ENCODE data around the gene COPZ1. TPM values are rescaled to one million over a fixed set of nuclear protein-coding genes. Genes with fewer than 3 reads are reported as not detected.

COPZ1 gene
- total RNA-seq, 2 experiments from 2014 or later: 93.1 to 94.6 TPM

DNA sequence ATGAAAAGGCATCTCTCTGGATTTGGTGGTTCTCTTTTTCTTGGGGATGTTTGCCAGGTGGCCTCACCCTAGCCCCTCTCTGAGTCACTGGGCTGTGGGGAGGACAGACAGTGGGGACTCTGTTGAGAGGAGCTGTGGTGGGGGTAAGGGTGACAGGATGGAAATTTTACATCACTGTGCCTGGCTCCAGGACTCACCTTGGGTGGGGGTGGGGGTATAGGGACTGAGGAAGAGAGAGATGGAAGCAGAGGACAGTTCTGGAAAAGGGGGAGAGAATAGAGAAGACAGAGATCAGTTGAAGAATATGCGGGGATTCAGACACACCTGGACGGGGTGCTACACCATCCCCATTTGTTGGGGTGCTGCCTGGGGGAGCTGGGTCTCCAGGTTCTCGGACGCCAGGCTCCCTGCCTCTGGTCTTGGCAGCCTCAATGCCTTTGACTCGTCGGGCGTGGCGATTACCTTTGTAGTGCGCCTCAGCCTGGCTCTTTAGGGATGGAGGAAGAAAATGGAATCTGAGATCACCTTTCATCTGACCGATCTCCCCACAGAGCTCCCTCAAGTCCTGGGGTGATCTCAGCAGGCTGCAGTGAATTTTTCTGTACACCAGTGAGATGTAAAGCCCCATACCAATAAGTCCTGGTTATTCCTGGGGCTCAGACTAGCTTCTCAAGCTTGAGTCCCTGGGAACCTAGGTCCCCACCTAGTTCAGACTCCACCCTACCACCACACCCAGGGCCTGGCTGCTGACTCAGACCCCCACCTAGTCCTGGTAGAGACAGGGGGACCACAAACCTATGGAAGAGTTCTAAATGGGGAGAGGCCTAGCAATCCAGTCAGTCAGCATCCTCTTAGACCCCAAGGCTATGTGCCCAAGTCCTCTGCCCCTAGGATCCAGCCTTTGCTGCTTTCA is 49.0 kb downstream of the COPZ1 start:
- Mint-ChIP-seq H3K27me3 (peaks cover 5% of the 10 kb centered on the region), H3K36me3 (no peaks in the 10 kb centered on the region), H3K4me1 (peaks cover 17% of the 10 kb centered on the region), H3K27ac (no peak overlapping the region), H3K9me3 (no peaks in the 10 kb centered on the region), H3K4me3 (no peak overlapping the region)
- DNase-seq: no peak
- ATAC-seq (ENCODE audit: low read depth): no peak
- POLR2A ChIA-PET: interaction anchor here (1.1 to 1.5 kb wide), 2 partner anchors 85 to 94 kb away, joined by 3 read pairs; partner anchors contain the start of gene HNRNPA1

DNA sequence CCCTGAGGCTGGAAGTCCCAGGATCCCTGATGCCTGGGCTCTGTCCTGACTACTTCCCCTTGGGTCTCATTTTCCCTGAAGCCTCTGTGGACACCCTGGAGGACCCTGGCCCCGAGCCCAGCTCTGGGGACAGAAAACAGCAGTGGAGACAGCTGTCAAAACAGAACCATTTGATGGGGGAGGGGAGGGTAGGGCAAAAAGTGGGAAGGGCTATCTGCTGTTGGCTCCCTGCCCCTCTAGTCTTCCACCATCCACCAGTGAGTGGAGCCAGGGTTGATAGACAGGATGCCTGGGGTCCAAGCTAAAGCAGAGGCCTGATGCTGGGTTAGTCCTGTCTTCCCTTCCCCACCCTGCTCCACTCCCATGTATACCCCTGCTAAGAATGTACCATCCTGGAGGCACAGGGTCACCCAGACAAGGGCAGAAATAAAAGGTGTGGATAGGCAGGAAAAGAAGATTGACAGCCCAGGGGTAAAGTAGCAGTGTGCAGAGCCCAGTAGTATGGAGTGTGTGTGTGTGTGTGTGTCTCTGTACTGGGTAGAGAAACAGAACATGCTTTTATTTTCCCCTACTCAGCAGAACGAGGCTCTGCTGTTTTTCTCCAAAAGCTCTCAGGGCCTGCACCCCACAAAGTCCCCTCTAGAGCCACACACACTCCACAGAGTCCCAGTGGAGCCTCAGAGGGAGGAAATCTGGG is 49.8 kb downstream of the COPZ1 start:
- Mint-ChIP-seq H3K36me3 (no peaks in the 10 kb centered on the region), H3K27me3 (peaks cover 5% of the 10 kb centered on the region), H3K9me3 (no peaks in the 10 kb centered on the region), H3K4me3 (no peak overlapping the region), H3K27ac (no peak overlapping the region), H3K4me1 (peaks cover 18% of the 10 kb centered on the region)
- POLR2A ChIA-PET: interaction anchor here (0.5 to 1.1 kb wide), 2 partner anchors 94 to 115 kb away, joined by 3 to 6 read pairs; partner anchors contain the start of gene HNRNPA1
- ATAC-seq (ENCODE audit: low read depth): no peak
- DNase-seq: no peak

DNA sequence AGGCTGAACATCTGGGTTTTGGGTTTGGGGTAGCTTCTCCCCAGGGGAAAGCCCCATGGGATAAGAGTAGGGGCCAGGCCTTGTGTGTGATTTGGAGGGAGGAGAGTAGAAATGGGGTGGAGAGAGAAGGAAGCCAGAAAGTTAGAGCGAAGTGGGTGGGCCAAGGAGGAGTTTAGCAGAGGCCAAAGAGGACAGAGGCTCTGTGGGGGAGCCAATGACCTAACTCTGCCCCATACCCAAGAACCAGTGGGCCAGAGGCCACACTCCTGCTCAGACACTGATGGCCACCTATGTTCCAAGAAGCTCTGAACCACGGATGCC is 50.3 kb downstream of the COPZ1 start:
- H3K4me3 Mint-ChIP-seq: no peak overlapping the region
- no peaks in the 10 kb centered on the region for H3K36me3 Mint-ChIP-seq

DNA sequence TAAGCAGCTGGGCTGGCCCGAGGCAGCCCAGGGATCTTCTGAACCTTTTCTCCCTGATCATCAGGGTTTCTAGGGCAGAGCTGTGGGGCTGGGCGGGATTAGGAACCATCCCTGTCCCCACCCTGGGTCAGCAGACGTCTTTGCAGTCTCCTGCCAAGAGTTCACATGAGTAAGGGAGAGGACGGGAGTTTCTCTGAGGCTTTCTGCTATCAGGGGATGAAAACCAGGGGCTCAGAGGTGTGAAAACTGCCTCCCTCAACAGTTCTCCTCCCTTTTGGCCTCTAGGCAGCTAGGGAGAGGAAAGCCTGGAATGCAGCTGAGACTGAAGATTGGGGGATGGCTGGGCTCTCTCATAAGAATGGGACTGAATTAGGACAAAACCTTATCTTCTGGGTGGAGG is 51.7 kb downstream of the COPZ1 start:
- Mint-ChIP-seq H3K4me3 (no peak overlapping the region), H3K27me3 (peaks cover 5% of the 10 kb centered on the region), H3K9me3 (no peaks in the 10 kb centered on the region), H3K27ac (no peak overlapping the region), H3K36me3 (no peaks in the 10 kb centered on the region), H3K4me1 (peaks cover 17% of the 10 kb centered on the region)
- no peak for ATAC-seq (ENCODE audit: low read depth)
- no peak for DNase-seq
- POLR2A ChIA-PET: no interaction called here

More for the DNA sequence above, 50.3 kb downstream of the COPZ1 start:
- Mint-ChIP-seq H3K27ac (no peak overlapping the region), H3K9me3 (no peaks in the 10 kb centered on the region), H3K4me1 (peaks cover 20% of the 10 kb centered on the region), H3K27me3 (peaks cover 5% of the 10 kb centered on the region)
- POLR2A ChIA-PET: interaction anchor here (0.5 kb wide), 1 partner anchor 115 kb away, joined by 6 read pairs; no protein-coding TSS in a partner anchor
- DNase-seq: no peak
- no peak for ATAC-seq (ENCODE audit: low read depth)

DNA sequence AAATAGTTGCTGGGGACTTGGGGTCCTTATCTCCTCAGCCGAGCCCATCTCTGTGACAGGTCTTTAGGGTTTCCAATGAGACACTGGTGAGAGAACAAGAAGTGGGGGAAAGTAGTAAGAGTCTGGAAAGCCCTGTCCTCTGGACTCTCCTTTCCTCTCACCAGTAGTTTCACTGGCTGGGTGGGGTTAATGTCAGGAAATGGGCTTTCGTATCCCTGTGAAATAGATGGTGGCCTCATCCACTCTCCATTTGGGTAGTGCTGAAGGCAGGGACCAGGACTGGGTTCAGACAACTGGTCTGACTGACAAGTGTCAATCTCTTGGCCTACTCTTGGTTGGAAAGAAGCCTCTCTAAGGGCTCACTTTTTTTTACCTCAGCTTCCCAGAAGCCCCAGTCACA is 52.1 kb downstream of the COPZ1 start:
- H3K27ac Mint-ChIP-seq: no peak overlapping the region
- no peaks in the 10 kb centered on the region for H3K36me3 Mint-ChIP-seq
- POLR2A ChIA-PET: interaction anchor here (0.6 kb wide), 1 partner anchor 70 kb away, joined by 4 read pairs; no protein-coding TSS in a partner anchor
- H3K4me1 Mint-ChIP-seq: peaks cover 15% of the 10 kb centered on the region
- no peak overlapping the region for H3K4me3 Mint-ChIP-seq
- peaks cover 5% of the 10 kb centered on the region for H3K27me3 Mint-ChIP-seq
- H3K9me3 Mint-ChIP-seq: no peaks in the 10 kb centered on the region
- no peak for DNase-seq
- no peak for ATAC-seq (ENCODE audit: low read depth)

DNA sequence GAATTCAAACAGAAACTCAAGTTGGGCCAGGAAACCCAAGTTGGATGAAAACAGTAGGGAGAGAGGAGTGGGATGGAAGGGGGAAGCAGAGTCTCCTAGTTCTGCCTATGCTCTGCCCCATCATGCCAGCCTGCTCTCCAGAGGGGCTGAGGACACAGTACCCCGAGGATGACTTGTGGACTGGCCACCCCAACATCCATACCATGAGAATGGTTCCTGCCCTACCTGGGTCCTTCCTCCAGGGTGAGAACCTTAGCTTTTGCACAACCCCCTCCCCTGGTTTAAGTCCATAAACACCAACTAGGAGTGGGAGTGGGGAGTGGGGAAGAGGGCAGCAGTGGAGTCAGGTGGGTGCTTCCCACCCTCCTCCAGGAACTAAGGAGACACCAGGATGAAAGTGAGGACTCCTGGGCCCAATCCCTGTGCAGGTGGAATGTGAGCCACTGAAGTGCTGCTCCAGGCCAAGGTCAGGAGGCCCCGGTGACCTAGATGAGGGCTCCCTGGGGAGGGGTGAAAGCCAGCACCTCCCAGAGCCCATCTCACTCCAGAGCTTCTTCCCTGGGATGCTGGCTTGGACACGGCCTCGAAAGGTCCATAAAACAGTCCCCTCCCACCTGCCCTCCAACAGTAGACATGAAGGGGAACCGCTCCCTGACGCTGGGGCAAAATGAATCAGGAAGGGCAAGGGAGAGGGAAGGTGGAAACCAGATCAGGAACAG is 53.0 kb downstream of the COPZ1 start:
- H3K36me3 Mint-ChIP-seq: no peaks in the 10 kb centered on the region
- H3K4me3 Mint-ChIP-seq: no peak overlapping the region
- no peak overlapping the region for H3K27ac Mint-ChIP-seq
- DNase-seq (no peak), ATAC-seq (ENCODE audit: low read depth) (no peak)
- POLR2A ChIA-PET: interaction anchor here (1.3 kb wide), 1 partner anchor 19 kb away, joined by 3 read pairs; no protein-coding TSS in a partner anchor
- H3K27me3 Mint-ChIP-seq: peaks cover 5% of the 10 kb centered on the region
- peaks cover 12% of the 10 kb centered on the region for H3K4me1 Mint-ChIP-seq
- no peaks in the 10 kb centered on the region for H3K9me3 Mint-ChIP-seq

DNA sequence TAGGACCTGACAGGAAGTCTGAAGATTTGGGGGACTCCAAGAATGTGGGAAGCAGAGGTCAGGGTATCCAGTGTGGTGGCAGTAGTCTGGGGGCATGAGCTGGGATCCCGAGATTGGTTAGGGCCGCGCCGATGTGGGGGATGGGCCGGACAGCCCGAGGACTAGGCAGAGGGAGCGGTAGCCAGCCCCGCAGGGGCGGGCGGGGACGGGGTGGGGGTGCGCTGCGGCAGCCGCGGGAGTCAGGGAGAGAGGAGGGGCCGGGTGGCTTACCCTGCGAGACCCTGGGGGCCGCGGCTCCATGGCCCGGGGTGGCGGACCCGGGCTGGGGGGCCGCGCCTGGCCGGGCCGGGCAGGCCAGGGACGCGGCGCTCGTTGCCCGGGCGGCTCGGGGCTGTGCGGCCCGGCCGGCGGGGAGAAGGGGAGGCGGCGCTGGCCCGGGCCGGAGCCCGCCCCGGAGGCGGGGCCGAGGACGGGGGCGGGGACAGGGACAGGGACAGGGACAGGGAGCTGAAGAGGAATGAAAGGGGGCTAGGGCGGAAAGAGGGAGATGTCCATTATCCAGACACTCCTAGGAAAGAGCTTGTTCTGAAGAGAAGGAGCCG is 54.0 kb downstream of the COPZ1 start:
- Mint-ChIP-seq H3K4me3 (peak overlapping the region; percentile 12), H3K9me3 (no peaks in the 10 kb centered on the region), H3K27me3 (peaks cover 5% of the 10 kb centered on the region), H3K36me3 (no peaks in the 10 kb centered on the region), H3K4me1 (peaks cover 7% of the 10 kb centered on the region), H3K27ac (peak overlapping the region; percentile 57)
- DNase-seq (no peak), ATAC-seq (ENCODE audit: low read depth) (no peak)
- POLR2A ChIA-PET: interaction anchor here (1.0 to 1.3 kb wide), 2 partner anchors 8 to 20 kb away, joined by 3 to 4 read pairs; no protein-coding TSS in a partner anchor

DNA sequence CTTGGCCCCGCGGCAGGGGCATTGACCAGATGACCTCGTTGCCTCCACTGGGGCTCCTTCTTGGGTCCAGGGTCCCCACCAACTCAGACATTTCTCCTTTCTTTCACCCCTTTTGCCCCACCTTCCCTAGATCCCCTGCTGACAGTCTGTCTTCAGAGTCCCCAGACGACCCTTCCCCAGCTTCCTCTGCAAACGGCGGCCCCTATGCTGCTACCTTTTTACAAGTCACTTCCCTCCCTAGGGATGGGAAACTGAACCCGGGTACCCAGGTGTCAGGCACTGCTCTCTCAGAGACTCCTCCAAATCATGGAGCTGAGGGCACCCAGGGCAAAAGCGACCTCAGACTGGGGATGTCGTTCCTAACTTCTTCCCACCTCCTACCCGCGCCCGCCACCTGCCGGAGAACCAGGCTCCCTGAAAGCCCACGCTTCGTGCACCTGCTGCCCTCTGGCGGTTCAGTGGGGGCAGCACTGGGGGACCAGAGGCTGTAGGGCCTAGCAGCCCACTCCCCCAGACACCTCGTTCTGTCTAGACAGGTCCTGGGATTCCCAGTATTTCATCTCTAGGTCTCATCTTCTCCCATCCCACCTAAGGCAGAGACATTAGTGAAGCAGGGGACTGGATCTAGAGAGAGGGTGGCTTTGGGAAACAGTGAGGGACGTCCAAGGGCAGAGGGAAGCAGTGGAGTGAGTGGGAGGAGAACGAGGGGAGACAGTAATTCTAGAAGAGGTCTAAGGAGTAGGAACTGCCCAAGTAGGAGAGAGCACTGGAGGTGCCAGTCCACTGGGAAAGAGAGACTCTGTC is 54.7 kb downstream of the COPZ1 start:
- Mint-ChIP-seq H3K36me3 (no peaks in the 10 kb centered on the region), H3K9me3 (no peaks in the 10 kb centered on the region), H3K27ac (peak overlapping the region; percentile 31), H3K4me1 (peaks cover 6% of the 10 kb centered on the region), H3K27me3 (peaks cover 5% of the 10 kb centered on the region), H3K4me3 (peak overlapping the region; percentile 12)
- peak; percentile 93 for ATAC-seq (ENCODE audit: low read depth)
- peak; percentile 92 for DNase-seq
- POLR2A ChIA-PET: interaction anchor here (0.5 to 1.3 kb wide), 3 partner anchors 9 to 87 kb away, joined by 3 to 4 read pairs (median 3); no protein-coding TSS in a partner anchor

DNA sequence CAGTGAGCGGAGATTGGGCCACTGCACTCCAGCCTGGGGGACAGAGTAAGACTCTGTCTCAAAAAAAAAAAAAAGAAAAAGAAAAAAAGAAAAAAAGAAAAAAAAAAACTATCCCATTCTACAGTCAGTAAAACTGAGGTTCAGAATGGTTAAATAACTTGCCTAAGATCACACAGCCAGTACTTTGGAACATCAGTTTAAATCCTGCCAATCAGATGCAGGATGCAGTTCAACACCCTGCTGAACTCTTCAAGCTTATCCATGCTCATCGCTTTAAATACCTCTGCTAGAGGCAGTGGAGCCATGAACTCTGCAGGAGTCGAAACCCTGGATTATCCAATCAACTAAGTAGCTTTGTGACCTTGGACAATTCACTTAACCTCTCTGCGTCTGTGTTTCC is 56.2 kb downstream of the COPZ1 start:
- DNase-seq: no peak
- no peaks in the 10 kb centered on the region for H3K36me3 Mint-ChIP-seq
- H3K27me3 Mint-ChIP-seq: peaks cover 5% of the 10 kb centered on the region
- POLR2A ChIA-PET: interaction anchor here (1.7 kb wide), 1 partner anchor 15 kb away, joined by 3 read pairs; no protein-coding TSS in a partner anchor
- no peak for ATAC-seq (ENCODE audit: low read depth)
- no peak overlapping the region for H3K27ac Mint-ChIP-seq
- H3K9me3 Mint-ChIP-seq: no peaks in the 10 kb centered on the region
- peaks cover 6% of the 10 kb centered on the region for H3K4me1 Mint-ChIP-seq
- H3K4me3 Mint-ChIP-seq: no peak overlapping the region

DNA sequence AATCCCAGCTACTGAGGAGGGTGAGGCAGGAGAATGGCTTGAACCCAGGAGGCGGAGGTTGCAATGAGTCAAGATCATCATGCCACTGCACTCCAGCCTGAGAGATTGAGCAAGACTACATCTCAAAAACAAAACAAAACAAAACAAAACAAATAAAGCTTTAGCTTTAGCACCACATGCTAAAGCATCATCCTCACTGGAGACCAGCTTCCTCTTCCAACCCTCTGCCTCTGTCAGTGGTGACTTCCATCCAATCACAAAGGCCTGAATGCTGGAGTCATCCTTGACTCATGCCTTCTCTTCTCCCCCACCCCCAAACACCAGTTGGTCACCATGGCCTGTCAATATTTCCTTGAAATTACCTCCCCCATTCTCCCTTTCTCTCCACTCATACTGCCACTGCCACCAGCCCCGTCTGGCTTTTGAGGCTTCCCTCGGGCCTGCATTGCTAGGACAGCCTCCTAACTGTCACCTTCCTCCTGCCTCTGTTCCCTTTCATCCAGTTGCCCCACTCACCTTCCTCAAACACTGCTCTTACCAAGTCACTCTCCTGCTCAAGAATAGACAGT is 58.2 kb downstream of the COPZ1 start:
- Mint-ChIP-seq H3K4me1 (peaks cover 6% of the 10 kb centered on the region), H3K36me3 (no peaks in the 10 kb centered on the region), H3K27me3 (peaks cover 3% of the 10 kb centered on the region), H3K9me3 (no peaks in the 10 kb centered on the region), H3K4me3 (no peak overlapping the region), H3K27ac (no peak overlapping the region)
- POLR2A ChIA-PET: interaction anchor here (0.7 kb wide), 1 partner anchor 210 kb away, joined by 3 read pairs; no protein-coding TSS in a partner anchor
- no peak for ATAC-seq (ENCODE audit: low read depth)
- DNase-seq: no peak

DNA sequence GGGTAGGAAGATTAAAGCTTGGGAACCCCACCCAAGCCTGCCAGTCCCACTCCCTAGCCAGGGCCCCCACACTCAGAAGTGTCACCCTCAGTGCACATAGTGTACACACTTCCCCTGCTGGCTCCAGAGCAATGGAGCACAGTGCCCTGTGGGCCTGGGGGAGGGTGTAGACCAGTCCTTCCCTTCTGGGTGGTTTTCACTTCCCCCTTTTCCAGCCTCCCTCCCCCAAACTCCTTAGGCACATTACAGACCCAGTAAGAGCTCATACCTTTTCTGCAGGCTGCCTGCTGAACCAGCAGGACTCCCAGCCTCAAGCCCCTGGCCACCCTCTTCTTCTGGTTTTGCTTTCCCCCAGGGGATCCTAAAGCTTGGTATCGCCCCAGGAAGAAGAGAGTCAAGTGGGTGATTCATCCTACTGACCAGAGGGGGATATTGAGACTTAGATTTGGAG is 59.7 kb downstream of the COPZ1 start, which contains the start of gene ZNF385A:
ZNF385A (minus strand) TSS at position 143 of the 451 bp plus-strand sequence. CDS start 219 bp downstream, outside the sequence.
- H3K4me3 Mint-ChIP-seq: no peak within 1 kb of the TSS
- POLR2A ChIA-PET: no interaction called here
- ATAC-seq (ENCODE audit: low read depth) (no peak), DNase-seq (no peak)
- H3K27me3 Mint-ChIP-seq: no peaks in the 10 kb centered on the region
- H3K9me3 Mint-ChIP-seq: no peaks in the 10 kb centered on the region
- no peaks in the 10 kb centered on the region for H3K36me3 Mint-ChIP-seq
- H3K27ac Mint-ChIP-seq: peak within 1 kb of the TSS; percentile 23
- H3K4me1 Mint-ChIP-seq: peaks cover 3% of the 10 kb centered on the region
